T-helper 2 cell treated with Interferon-gamma antibody and Interleukin-4, amounts not matched to agents 5 μg/mL and 100 μg/mL, for 36 hours (primary cell): Measurements from ENCODE around the gene MARK2.
"Not testable (repeated sequence)": the region's sequence is repeated elsewhere in the genome, so short reads cannot be mapped to it uniquely, and the experiment has no call there.

Source experiments
- DNase-seq: peaks from one replicate; pipeline ENCODE4 v3.0.0; 2021; ENCODE audit warnings: low spot score
- H3K27ac Mint-ChIP-seq: one replicate; pipeline ENCODE4 v1.8.0; 2021; ENCODE audit warnings: mild to moderate bottlenecking, mixed read lengths
- H3K27me3 Mint-ChIP-seq: one replicate; pipeline ENCODE4 v1.8.0; 2021; ENCODE audit warnings: low read depth, mixed read lengths
- H3K36me3 Mint-ChIP-seq: one replicate; pipeline ENCODE4 v1.8.0; 2021; ENCODE audit warnings: low read depth, mixed read lengths
- H3K4me1 Mint-ChIP-seq: one replicate; pipeline ENCODE4 v1.8.0; 2021; ENCODE audit warnings: low read depth, mixed read lengths
- H3K4me3 Mint-ChIP-seq: one replicate; pipeline ENCODE4 v1.8.0; 2022; ENCODE audit warnings: mild to moderate bottlenecking, moderate library complexity, mixed read lengths
- H3K9me3 Mint-ChIP-seq: one replicate; pipeline ENCODE4 v1.8.0; 2021; ENCODE audit warnings: mixed read lengths

MARK2 gene

DNA sequence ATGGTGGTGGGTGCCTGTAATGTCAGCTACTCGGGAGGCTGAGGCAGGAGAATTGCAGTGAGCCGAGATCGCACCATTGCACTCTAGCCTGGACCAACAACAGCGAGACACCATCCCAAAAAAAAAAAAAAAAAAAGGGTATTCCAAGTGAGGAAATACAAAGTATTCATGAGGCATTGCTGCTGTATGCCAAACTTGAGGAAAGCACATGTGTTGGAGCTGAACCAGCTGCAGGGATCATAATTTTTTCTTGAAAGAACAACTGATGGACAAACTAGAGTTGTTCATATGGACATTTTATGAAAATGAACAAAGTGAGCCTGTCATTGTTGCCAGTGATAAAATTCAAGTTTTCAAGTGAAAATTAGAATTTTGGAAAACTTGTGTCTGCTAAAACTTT is 15.8 kb downstream of the MARK2 start:
- Mint-ChIP-seq H3K27me3 (no peaks in the 10 kb centered on the region), H3K9me3 (no peaks in the 10 kb centered on the region), H3K4me1 (peaks cover 50% of the 10 kb centered on the region), H3K36me3 (peaks cover 35% of the 10 kb centered on the region), H3K27ac (no peak overlapping the region), H3K4me3 (peak overlapping the region; percentile 6)
- no peak for DNase-seq

GRCh38 chr11:63855975-63856374 is 17.1 kb downstream of the MARK2 start:
- peaks cover 40% of the 10 kb centered on the region for H3K4me1 Mint-ChIP-seq
- no peak overlapping the region for H3K27ac Mint-ChIP-seq
- no peak for DNase-seq
- no peak overlapping the region for H3K4me3 Mint-ChIP-seq
- no peaks in the 10 kb centered on the region for H3K9me3 Mint-ChIP-seq
- H3K27me3 Mint-ChIP-seq, result no peaks in the 10 kb centered on the region
- H3K36me3 Mint-ChIP-seq, result peaks cover 33% of the 10 kb centered on the region

- H3K4me1 Mint-ChIP-seq, result peaks cover 37% of the 10 kb centered on the region
- H3K4me3 Mint-ChIP-seq, result no peak overlapping the region
- H3K27ac Mint-ChIP-seq, result no peak overlapping the region
These were observed 20.0 kb downstream of the MARK2 start for GRCh38 chr11:63858628-63859550.

DNA sequence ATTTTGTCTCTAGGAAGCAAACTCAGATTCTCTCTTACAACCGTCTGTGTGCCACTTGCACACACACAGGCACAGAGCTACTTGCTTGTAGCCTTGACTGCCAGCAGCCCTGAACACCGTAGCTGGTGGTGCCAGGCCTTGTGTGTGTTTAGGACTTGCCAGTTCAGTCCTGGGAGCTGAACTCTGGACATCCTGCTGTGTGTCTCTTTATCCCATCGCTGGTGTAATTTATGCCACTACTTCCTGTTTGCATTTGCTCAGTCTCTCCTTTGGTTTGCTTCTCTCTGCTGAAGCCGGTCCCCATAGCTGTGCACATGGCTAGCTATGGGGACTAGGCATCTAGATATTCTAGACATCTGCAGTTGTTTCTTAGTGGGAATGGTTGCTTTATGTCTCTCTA is 24.0 kb downstream of the MARK2 start:
- H3K4me3 Mint-ChIP-seq, result peak overlapping the region; percentile 23
- H3K4me1 Mint-ChIP-seq, result peaks cover 49% of the 10 kb centered on the region
- DNase-seq, result no peak
- peak overlapping the region; percentile 69 for H3K27ac Mint-ChIP-seq
- H3K36me3 Mint-ChIP-seq, result peaks cover 44% of the 10 kb centered on the region
- H3K27me3 Mint-ChIP-seq, result no peaks in the 10 kb centered on the region
- H3K9me3 Mint-ChIP-seq, result no peaks in the 10 kb centered on the region

More at GRCh38 chr11:63858628-63859550, 20.0 kb downstream of the MARK2 start:
- Mint-ChIP-seq H3K36me3 (peaks cover 38% of the 10 kb centered on the region), H3K9me3 (no peaks in the 10 kb centered on the region), H3K27me3 (no peaks in the 10 kb centered on the region)
- DNase-seq, result no peak

GRCh38 chr11:63863620-63864019 is 24.7 kb downstream of the MARK2 start:
- H3K4me3 Mint-ChIP-seq, DNase-seq, H3K27ac Mint-ChIP-seq, H3K9me3 Mint-ChIP-seq, H3K27me3 Mint-ChIP-seq: not testable (repeated sequence)
- peaks cover 52% of the 10 kb centered on the region for H3K4me1 Mint-ChIP-seq
- peaks cover 50% of the 10 kb centered on the region for H3K36me3 Mint-ChIP-seq

DNA sequence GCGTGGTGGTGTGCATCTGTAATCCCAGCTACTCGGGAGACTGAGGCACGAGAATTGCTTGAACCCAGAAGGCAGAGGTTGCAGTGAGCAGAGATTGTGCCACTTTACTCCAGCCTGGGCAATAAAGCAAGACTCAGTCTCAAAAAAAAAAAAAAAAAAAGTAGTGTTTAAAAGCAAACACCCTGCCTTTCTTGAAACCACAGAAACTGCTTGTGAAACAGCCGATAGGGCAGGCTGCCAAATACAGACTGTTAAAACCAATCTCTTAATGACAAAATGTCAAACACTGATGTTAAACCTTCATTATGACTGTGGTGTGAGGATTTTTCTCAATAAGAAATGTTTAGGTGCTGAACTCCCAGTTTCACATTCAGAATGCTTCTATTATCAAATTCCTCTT is 27.3 kb downstream of the MARK2 start:
- Mint-ChIP-seq H3K4me1 (peaks cover 72% of the 10 kb centered on the region), H3K4me3 (peak overlapping the region; percentile 74), H3K9me3 (no peaks in the 10 kb centered on the region), H3K36me3 (peaks cover 52% of the 10 kb centered on the region), H3K27me3 (no peaks in the 10 kb centered on the region), H3K27ac (peak overlapping the region; percentile 87)
- peak; percentile 76 for DNase-seq

- no peak for DNase-seq
- Mint-ChIP-seq H3K36me3 (peaks cover 46% of the 10 kb centered on the region), H3K9me3 (no peaks in the 10 kb centered on the region), H3K4me1 (peaks cover 75% of the 10 kb centered on the region), H3K27ac (no peak overlapping the region), H3K27me3 (no peaks in the 10 kb centered on the region), H3K4me3 (no peak overlapping the region)
These were observed 28.6 kb downstream of the MARK2 start for GRCh38 chr11:63867511-63867910.

DNA sequence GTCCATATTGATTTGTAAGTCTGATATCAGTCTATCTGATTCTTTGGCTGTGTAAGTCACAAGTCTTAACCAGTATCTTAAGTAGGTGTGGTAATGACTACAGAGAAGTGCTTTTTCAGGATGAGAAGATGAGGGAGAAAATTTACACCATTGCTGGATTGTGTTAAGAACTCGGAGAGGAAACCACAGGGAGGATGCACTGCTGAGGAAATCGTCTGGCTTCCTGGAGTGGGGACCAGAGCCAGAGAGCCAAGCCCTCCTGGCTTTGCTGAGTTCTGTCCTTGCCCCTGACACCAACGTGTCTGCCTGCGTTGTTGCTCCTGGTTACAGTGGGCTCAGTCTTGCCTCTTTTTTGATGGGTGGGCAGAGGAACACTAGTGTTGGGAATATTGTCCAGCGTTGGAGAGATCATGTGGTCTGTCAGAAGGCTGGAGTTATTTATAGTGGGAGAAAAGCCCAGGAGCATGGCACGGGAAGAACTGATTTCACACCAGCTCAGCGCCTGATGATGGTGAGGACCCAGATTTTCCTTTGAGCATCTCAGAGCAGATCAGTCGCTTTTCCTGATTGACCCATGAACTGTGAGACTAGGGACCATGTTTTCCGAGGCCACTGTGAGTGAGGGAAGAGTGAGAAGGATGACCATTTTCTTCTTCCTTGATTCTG is 29.6 kb downstream of the MARK2 start:
- Mint-ChIP-seq H3K4me3 (peak overlapping the region; percentile 4), H3K27ac (peak overlapping the region; percentile 2), H3K27me3 (no peaks in the 10 kb centered on the region), H3K4me1 (peaks cover 71% of the 10 kb centered on the region), H3K9me3 (no peaks in the 10 kb centered on the region), H3K36me3 (peaks cover 39% of the 10 kb centered on the region)
- no peak for DNase-seq

DNA sequence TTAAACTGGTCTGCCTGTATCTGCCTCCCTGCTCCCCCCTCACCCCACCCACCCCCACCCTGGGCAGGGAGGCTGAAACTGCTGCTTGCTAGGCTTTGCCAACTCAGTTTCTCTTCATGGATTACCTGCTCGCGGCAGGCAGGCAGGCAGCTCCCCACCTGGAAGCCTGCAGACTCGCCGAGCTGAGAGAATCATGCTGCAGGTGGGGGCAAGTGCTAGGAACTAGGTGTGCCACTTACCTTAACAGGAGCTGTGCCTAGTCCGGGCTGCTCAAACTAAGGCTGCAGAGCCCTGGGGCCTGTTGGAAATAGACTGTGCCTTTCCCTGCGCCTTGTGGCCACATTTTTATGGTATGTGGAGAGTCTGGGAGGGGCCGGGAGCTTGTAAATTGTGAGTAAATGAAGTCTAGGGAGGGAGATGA is 30.3 kb downstream of the MARK2 start:
- H3K27ac Mint-ChIP-seq, result peak overlapping the region; percentile 81
- H3K9me3 Mint-ChIP-seq, result no peaks in the 10 kb centered on the region
- peaks cover 41% of the 10 kb centered on the region for H3K36me3 Mint-ChIP-seq
- H3K4me1 Mint-ChIP-seq, result peaks cover 71% of the 10 kb centered on the region
- no peak for DNase-seq
- peak overlapping the region; percentile 72 for H3K4me3 Mint-ChIP-seq
- no peaks in the 10 kb centered on the region for H3K27me3 Mint-ChIP-seq

GRCh38 chr11:63869683-63870082 is 30.8 kb downstream of the MARK2 start:
- Mint-ChIP-seq H3K36me3 (peaks cover 44% of the 10 kb centered on the region), H3K9me3 (no peaks in the 10 kb centered on the region), H3K27me3 (no peaks in the 10 kb centered on the region), H3K27ac (peak overlapping the region; percentile 81), H3K4me3 (peak overlapping the region; percentile 72), H3K4me1 (peaks cover 71% of the 10 kb centered on the region)
- no peak for DNase-seq

GRCh38 chr11:63870351-63871140 is 31.6 kb downstream of the MARK2 start:
- peaks cover 66% of the 10 kb centered on the region for H3K4me1 Mint-ChIP-seq
- H3K9me3 Mint-ChIP-seq, result no peaks in the 10 kb centered on the region
- H3K27me3 Mint-ChIP-seq, result no peaks in the 10 kb centered on the region
- peaks cover 44% of the 10 kb centered on the region for H3K36me3 Mint-ChIP-seq
- no peak for DNase-seq
- H3K4me3 Mint-ChIP-seq, result peak overlapping the region; percentile 72
- H3K27ac Mint-ChIP-seq, result peak overlapping the region; percentile 81

- Mint-ChIP-seq H3K4me3 (peak overlapping the region; percentile 38), H3K36me3 (peaks cover 36% of the 10 kb centered on the region), H3K27ac (no peak overlapping the region), H3K9me3 (no peaks in the 10 kb centered on the region), H3K27me3 (no peaks in the 10 kb centered on the region), H3K4me1 (peaks cover 50% of the 10 kb centered on the region)
- peak; percentile 53 for DNase-seq
These were observed 33.3 kb downstream of the MARK2 start for GRCh38 chr11:63871962-63872799.

DNA sequence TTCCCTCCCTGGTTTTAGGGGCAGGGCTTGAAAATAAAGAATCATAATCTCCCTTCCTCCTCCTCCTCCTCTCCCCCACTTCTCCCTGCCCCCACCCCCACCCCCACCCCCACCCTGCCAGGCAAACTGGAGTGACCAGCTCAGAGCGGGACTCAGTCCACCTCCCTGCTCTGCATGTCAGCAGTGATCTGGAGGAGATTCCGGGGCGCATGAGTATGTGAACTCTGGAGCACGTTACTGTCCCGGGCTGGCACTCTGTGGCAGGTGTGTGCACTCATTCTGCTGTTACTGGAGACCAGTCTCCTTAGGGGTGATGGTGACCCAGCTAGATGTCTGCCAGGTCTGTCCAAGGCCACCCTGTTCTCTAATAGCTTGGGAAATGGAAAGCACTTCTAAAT is 33.9 kb downstream of the MARK2 start:
- H3K4me3 Mint-ChIP-seq, result no peak overlapping the region
- no peak overlapping the region for H3K27ac Mint-ChIP-seq
- no peaks in the 10 kb centered on the region for H3K9me3 Mint-ChIP-seq
- peaks cover 31% of the 10 kb centered on the region for H3K36me3 Mint-ChIP-seq
- DNase-seq, result no peak
- no peaks in the 10 kb centered on the region for H3K27me3 Mint-ChIP-seq
- H3K4me1 Mint-ChIP-seq, result peaks cover 43% of the 10 kb centered on the region
